ENCODE data around the gene ARAF.

- TF ChIP-seq PATZ1 (tag by site-specific recombination; IDR thresholded peaks at IDR 0.05) (no peak), ZNF23 (tag by site-specific recombination; IDR thresholded peaks at IDR 0.05; ENCODE audit: borderline replicate concordance) (no peak)
Measured at GRCh38 chrX:47529548-47529947, 31.5 kb upstream of the ARAF start.
